A204.1 (cell line): ENCODE data around the gene TBL2.
"Not testable (repeated sequence)": the region's sequence is repeated elsewhere in the genome, so short reads cannot be mapped to it uniquely, and the experiment has no call there.

Source experiments
- FAIRE-seq: peaks from 2 replicates; lab custom pipeline; 2012; peaks lifted over from hg19 to GRCh38; lab: Jason Lieb, UNC

TBL2 gene

DNA sequence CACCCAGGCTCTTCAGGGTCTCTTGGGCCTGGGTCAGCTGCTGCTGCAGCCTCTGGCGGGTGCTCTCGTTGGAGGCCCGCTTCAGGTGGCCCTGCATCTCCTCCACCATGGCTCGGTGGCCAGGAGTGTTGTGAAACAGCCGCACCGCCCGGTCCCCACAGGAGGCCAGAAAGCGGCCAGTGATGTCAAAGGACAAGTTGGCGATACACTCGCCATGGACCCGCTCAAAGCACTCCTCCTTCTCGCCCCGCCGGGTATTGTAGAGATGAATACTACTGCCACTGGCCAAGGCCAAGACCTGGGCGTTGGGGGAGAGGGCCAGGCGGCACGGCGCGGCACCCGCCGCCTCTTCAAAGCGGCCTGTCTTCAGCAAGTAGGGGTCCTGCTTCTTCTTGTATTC, 7.9 kb downstream of the TBL2 start:
- FAIRE-seq: no peak

DNA sequence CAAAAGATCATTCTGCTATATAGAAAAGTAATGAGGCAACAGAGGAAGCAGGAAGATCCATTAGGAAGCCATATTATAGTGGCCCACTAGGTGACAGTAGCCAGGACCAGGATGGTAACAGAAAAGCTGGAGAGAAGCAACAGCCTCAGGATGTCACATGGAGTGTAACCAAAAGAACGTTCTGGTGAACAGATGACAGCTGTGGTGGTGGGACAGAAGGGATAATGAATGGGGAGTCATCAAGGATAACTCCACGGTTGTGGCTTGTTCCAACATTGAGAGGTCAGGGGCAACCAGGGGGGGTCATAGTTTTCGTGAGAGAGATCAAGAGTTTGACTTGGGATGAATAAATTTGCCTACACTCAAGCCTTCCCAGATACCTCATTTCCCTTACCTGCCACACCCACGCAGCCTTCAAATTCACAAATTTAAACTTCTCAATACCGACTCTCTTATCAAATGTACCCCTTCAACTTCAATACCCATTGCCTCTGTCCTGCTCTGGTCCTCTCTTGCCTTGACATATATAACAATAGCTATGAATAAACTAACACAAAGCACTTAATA, 9.3 kb downstream of the TBL2 start:
- no peak for FAIRE-seq

DNA sequence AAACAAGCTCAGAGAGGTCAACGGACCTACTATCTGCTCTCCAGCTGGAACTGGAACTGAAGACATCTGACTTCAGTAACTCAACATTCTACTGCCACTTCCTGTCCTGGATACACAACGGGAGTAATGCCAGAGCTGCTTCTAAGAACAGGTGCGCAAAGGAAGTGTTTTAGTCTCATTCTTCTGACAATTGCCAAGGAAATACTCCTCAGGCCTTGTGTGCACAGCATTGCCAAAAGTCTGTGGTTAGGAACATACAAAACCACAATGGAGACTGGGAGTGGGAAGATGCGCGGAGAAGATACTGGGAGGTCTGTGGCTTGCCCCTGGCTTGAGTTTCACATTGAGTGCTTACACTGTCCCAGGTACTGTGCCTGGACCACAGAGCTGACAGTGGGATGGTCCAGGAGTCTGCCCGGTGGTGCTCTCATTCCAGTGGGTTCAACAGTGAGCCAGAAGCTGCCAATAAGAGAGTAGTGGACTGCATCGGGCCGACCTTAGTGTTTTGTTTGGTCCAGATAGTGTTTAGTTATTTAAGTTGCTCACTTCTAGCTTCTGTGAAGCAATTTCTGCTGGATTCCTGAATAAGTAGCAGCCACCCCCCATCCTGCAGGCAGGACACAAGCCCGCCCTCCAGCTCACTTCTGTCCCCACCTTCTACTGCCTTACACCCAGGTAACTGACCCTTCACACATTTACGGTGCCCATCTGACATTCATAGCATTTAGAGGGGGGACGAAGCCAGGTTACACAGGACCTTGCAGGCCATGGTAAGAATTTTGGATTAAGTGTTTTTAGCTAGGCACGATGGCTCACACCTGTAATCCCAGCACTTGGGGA, 10.3 kb downstream of the TBL2 start:
- FAIRE-seq: no peak

DNA sequence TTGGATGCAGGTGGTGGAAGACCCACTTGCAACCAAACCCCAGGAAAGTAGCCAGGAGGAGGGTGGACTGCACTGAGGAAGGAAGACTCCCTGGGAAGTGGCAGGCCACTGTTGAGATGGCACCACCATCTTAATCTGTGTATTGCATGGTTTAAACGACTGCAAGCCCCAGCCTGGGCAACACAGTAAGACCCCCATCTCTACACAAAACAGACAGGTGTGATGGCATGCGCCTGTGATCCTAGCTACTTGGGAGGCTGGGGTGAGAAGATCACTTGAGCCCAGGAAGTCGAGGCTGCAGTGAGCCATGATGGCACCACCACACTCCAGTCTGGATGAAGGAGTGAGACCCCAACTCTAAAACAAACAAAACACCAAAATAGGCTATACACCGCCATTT, 11.2 kb downstream of the TBL2 start:
- no peak for FAIRE-seq

DNA sequence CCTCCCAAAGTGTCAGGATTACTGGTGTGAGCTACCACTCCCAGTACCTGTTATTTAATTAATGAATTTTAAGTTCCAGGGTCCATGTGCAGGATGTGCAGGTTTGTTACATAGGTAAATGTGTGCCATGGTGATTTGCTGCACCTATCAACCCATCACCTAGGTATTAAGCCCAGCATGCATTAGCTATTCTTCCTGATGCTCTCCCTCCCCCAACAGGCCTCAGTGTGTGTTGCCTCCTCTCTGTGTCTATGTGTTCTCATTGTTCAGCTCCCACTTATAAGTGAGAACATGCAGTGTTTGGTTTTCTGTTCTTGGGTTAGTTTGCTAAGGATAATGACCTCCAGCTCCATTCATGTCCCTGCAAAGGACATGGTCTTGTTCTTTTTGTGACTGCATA, 11.9 kb downstream of the TBL2 start:
- FAIRE-seq: not testable (repeated sequence)

DNA sequence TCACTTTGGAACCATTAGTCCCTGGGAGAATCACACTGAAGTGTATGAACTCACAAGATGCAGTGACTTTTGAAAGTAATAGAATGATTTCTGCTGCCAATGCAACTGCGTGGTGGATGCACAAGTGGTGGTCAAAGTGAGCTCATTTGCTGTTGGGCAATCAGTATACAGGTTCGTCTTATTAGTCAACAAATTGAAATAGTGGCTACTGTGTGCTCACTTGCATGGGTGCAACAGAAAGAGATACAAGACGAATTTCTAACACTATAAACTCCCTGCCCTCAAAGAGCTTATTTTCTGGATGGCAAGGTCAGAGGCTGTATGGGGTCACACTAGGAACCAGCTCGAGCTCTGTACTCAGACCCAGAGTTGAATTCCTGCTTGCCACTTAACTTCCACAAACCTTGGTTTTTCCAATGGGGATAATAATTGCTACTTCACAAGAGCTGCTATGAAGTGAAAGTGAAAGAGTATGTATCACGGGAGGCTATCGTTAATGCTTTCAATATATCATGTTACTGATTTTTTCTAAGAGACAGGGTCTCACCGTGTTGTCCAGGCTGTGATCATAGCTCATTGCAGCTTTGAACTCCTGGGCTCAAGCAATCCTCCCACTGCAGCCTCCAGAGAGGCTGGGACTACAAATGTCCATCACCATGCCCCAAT, 12.6 kb downstream of the TBL2 start:
- no peak for FAIRE-seq

DNA sequence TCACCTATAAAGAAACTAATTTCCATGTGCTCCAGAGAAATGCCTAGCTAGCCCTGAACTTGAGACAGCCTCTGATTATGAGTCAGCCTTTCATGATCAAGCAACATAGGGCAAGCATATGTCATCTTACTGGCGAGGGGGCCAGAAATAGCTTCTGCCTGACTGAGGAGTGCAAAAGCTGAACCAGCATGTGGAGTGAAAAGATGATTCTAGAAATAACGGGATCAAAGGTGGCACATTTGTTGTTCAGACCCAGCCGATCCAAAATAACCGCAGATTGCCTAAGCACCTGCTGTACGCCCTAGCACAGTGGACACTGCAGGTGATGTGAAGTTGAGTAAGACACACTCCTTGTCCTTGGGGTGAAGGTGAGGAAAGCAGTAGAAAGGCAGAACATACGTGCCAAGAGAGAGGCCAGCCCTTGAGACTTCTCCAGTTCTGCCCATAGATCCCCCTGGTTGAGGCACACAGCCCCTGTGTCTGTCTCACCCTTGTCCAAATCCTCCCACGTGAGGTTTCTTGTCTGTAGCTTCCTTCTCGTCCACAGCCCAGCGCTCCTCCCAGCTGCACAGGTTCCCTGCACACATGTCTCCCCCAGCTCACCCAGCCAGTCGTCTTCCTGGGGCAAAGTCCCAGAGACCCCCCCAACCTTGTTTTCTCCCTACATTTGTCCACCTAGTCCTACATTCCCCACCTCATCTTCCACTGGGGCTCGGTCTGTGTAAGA, 18.1 kb downstream of the TBL2 start:
- FAIRE-seq: no peak

DNA sequence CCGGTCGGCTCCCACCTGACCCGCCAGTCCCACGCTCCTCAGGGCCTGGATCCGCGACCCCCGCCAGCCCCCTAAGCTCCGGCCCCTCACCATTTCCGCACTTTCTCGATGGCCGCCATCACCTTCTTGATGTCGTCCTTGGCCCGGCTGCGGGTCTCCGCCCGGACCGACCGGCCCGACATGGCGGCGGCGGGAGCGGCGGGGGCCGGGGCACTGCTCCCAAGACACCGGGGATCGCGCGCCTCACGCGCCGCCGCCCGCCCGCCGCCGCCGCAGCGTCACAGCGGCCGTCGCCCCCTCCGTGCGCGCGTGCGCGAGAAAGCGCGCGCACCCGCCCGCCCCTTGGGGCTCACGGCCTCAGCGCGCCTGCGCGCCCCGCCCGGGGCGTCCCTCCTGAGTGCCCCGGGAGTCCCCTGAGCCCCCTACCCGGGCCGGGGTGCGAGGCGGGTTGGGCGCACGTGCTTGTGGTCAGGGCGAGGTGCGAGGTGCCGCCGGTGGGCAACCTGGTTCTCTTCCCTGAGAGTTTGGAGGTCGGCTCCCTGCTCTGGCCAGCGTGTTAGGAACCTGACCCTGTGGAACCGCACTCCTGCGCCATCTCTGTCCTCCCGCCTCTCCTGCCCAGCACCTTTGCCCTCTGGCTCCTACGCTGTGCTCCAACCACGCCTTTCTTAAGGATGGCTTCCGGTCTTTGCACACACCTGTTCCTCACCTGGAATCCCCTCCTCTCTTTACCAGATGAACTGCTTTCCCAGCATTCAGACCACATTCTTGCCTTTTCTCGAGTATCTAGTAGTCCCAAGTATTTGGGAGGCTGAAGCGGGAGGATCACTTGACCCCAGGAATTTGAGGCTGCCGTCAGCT, 20.8 kb downstream of the TBL2 start, which contains the start of gene BCL7B:
TSS of gene BCL7B (minus strand) at position 294 of the 861 bp plus-strand sequence. CDS start at position 182, 112 bp downstream.
- FAIRE-seq: no peak

DNA sequence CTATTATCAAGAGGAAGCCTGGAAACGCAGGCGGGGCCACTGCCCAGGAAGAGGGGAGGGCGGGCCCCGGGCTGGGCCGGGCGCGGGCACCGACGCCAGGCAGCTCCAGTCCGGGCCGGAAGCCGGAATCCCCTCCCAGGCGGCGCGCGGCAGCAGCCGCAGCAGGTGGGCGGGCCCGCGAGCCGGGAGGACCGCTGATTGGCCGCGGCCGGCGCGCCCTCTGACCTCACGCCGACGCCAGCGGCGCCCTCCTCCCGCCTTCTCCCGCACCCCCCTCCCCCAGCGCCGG, 21.3 kb downstream of the TBL2 start:
- FAIRE-seq: no peak

DNA sequence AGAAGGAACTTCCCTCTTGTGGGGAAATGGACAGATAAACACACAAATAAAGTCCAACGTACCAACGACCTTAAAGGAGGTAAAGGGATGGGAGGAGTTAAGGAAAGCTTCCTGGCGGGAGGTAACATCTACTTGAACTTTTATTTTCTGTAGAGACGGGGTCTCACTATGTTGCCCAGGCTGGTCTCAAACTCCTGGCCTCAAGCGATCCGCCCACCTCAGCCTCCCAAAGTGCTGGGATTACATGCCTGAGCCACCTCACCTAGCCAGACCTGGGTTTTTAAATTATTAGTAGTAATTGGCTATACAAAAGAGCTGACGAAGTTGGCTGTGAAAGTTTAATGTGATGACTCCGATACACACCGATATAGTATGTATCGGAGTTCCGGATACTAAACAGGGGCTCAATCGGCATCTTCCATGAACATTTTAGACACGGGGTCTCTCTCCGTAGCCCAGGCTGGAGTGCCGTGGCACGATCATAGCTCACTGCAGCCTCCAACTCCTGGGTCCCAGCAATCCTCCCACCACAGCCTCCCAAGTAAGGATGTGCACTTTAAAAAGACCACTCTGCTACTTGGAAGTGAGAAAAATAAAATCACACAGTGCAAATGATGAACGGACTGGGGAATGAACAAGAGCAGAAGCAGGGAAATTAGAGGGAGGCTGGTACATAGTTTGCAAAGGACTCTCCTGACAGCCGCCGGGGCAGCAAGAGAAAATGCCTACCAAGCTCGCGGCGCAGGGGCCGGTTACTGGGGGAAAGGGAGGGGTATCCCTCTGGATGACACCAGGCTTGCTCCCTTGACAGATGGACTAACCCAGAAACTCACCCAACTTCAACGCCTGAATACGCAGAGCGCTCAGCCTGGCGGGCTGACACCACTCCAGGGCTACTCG, 21.9 kb downstream of the TBL2 start:
- FAIRE-seq: no peak

DNA sequence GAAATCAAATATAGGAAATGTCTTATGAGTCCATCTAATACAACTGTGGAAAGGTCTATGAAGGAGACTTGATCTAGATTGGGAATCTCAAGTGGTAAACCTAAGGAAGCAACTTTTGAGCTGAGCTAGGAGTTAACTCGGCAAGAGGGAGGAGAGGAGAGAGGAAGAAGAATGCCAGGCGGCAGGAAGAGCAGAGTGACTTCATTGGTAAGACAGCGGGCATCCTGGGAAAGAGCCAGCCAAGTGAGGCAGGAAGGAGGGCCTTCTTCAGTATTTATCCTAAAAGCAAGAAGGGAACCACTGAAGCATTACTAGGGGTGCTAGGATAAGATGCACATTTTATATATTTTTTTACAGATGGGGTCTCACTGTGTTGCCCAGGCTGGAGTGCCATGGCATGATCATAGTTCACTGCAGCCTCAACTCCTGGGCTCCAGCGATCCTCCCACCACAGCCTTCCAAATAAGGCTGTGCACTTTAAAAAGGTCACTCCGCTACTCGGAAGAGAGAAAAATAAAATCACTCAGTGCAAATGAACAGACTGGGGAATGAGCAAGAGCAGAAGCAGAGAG, 22.9 kb downstream of the TBL2 start:
- no peak for FAIRE-seq

DNA sequence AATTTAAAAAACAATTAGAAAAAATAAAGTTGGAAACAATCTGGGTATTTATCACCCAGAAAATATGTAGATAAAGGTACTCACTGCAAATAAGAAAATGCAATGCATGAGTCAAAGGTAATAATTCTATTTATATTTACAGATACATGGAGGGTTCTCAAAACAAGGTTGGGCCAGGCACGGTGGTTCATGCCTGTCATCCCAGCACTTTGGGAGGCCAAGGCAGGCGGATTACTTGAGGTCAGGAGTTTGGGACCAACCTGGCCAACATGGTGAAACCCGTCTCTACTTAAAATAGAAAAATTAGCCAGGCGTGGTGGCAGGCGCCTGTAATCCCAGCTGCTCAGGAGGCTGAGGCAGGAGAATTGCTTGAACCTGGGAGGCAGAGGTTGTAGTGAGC, 28.3 kb downstream of the TBL2 start:
- FAIRE-seq: not testable (repeated sequence)

DNA sequence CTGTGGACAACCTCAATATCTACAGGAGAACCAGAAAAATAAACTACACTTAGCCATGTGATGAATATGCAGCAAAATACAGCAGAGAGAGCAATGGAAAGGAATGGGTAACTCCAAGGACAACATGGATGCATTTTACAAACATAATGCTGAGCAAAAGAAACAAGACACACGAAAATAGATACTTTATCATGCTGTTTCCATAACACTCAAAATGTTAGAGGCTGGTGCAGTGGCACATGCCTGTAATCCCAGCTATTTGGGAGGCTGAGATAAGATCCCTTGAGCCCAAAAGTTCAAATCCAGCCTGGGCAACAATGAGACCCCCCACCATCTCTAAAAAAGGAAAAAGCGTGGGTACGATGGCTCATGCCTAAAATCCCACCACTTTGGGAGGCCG, 29.2 kb downstream of the TBL2 start:
- FAIRE-seq: no peak

DNA sequence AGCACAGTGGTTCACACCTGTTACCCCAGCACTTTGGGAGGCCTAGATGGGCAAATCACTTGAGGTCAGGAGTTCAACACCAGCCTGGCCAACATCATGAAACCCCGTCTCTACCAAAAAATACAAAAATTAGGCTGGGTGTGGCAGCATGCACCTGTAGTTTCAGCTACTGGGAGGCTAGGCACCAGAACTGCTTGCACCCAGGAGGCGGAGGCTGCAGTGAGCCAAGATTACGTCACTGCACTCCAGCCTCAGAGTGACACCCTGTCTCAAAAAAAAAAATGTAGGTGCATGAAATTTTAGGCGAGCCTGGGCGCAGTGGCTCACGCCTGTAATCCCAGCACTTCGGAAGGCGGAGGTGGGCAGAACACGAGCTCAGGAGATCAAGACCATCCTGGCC, 30.5 kb downstream of the TBL2 start:
- FAIRE-seq: no peak

DNA sequence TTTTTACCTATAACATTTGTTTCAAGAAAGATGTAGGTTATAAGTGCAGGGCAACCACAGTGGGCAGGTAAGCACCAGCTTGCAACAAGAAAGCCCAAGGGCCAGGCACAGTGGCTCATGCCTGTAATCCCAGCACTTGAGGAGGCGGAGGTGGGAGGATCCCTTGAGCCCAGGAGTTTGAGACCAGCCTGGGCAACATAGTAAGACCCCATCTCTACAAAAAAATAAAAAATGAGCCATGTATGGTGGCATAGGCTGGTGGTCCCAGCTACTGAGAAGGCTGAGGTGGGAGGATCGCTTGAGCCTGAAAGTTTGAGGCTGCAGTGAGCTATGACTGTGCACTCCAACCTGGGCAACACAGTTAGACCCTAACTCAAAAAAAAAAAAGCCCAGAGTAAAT, 33.7 kb downstream of the TBL2 start:
- FAIRE-seq: no peak

DNA sequence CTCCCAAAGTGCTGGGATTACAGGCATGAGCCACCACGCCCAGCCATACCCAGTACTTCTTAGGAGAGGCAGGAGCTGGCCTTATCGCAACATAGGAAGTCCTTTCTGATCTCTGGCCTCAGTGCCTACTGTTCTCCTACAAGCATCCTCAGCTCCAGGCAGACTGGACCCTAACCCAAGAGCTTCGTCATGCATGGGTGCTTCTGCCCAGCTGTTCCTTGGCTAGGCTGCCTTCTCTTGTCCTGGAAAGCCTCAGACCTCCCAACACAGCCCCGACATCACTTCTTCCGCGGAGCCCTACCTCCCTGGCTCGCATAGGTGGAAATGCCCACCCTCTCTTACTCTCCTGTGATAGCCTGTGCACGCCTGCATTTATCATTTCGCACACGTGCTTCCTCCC, 36.7 kb downstream of the TBL2 start:
- FAIRE-seq: no peak

DNA sequence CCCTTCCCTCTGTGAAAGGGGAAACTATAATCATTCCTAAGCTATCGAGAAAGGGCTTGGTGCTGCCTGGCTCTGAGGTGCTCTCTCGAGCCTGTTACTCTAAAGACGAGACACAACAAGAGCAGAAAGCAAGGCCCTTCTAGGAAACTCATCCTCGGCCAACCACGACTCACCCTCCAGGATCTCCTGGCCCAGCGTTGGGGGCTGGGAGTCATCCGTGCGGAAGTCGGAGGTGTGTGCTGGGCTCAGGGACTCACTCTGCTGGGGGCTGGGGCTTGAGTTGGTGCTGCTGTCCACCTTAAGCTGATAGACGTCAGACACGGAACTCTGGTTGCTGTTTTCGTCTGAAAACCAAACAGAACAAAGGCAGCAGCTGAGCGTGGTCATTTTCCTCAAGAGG, 38.7 kb downstream of the TBL2 start:
- FAIRE-seq: no peak

DNA sequence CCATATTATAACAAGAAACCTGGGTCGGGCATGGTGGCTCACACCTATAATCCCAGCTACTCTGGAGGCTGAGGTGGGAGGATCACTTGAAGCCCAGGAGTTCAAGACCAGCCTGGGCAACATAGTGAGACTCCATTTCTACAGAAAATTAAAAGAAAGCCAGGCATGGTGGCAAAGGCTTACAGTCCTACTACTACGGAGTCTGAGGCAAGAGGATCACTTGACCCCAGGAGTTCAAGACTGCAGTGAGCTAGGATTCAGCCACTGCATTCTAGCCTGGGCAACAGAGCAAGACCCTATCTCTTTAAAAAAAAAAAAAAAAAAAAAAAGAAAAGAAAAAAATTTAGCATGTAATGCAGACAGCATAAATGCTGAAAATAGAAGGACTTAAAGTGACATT, 39.9 kb downstream of the TBL2 start:
- FAIRE-seq: not testable (repeated sequence)

DNA sequence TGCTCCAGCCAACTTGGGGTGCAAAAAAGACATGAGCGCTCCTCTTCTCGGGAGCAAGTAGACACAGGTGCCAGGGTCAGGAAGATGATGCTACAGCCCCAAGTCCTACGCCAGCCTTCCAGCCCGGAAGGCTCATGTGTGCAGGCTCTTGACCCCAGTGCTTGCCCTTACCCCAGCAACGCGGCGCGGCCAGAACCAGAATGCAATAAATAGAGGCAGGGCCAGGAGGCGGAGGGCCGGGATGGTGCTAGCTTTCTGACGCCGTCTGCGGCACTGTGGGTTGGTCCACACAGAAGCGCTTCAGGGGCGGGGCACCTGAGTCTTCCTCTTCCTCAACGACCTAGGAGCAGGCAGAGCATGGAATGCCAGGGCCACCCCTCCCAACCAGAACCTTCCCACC, 41.3 kb downstream of the TBL2 start:
- no peak for FAIRE-seq

DNA sequence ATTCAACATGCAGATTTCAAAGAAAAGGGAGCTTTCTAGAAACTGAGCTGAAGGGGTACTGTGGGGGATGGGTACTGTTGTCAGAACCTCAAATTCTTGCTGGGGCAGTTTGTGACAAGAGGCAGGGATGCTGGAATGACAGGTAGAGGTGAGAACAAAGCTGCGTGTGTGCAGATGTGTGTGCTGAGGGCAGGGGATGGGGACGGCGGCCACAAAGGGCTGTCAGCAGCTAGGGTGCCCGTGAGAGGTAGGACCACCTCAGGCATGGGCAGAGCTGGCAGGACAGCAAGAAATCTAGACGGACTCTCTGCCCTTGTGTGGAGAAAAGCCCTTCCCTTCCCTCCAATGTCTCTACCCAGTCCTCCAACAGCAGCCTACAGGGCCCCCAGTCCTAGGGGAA, 41.9 kb downstream of the TBL2 start:
- FAIRE-seq: no peak

DNA sequence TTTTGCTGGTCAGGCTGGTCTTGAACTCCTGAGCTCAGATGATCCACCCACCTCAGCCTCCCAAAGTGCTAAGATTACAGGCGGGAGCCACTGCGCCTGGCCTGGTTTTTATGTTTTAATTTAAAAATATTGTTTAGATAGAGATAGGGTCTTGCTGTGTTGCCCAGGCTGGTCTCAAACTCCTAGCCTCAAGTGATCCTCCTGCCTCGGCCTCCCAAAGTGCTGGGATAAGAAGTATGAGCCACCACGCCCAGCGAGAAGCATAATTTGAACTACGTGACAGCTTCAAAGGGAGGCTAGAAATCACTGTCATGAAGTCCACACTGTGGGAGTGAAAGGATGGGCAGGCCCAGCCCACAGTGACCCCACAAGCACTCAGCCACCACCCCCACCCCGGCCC, 42.5 kb downstream of the TBL2 start:
- FAIRE-seq: not testable (repeated sequence)
